ENCODE results near the gene WDR93. TPM values are rescaled to one million over a fixed set of nuclear protein-coding genes. Genes with fewer than 3 reads are reported as not detected.

Gene WDR93
- total RNA-seq, 1 experiment from 2014 or later = 0.33 TPM

- Mint-ChIP-seq H3K36me3 (ENCODE audit: insufficient read depth, unreplicated experiment) (no peaks in the 10 kb centered on the region), H3K4me3 (ENCODE audit: unreplicated experiment) (no peak overlapping the region), H3K27me3 (ENCODE audit: insufficient read depth, unreplicated experiment) (no peaks in the 10 kb centered on the region), H3K4me1 (ENCODE audit: insufficient read depth, unreplicated experiment) (peaks cover 12% of the 10 kb centered on the region), H3K27ac (ENCODE audit: low read depth, unreplicated experiment) (no peak overlapping the region), H3K9me3 (ENCODE audit: unreplicated experiment) (no peaks in the 10 kb centered on the region)
- ChIA-PET POLR2A (interaction anchor here (0.7 kb wide), 1 partner anchor 9 kb away, joined by 5 read pairs; no protein-coding TSS in a partner anchor), CTCF (interaction anchor here (0.5 to 1.3 kb wide), 3 partner anchors 11 to 96 kb away, joined by 3 to 4 read pairs (median 3); no protein-coding TSS in a partner anchor)
- no TSS peak for BruUV-seq (replicated peaks)
- no peak for TF ChIP-seq CTCF (IDR thresholded peaks at IDR 0.05; ENCODE audit: unreplicated experiment)
- no peak for DNase-seq (ENCODE audit: unreplicated experiment)
- intact Hi-C loops (cut with micrococcal nuclease) = no loop called here
These were observed 24.3 kb upstream of the WDR93 start for GRCh38 chr15:89666184-89666857.

DNA sequence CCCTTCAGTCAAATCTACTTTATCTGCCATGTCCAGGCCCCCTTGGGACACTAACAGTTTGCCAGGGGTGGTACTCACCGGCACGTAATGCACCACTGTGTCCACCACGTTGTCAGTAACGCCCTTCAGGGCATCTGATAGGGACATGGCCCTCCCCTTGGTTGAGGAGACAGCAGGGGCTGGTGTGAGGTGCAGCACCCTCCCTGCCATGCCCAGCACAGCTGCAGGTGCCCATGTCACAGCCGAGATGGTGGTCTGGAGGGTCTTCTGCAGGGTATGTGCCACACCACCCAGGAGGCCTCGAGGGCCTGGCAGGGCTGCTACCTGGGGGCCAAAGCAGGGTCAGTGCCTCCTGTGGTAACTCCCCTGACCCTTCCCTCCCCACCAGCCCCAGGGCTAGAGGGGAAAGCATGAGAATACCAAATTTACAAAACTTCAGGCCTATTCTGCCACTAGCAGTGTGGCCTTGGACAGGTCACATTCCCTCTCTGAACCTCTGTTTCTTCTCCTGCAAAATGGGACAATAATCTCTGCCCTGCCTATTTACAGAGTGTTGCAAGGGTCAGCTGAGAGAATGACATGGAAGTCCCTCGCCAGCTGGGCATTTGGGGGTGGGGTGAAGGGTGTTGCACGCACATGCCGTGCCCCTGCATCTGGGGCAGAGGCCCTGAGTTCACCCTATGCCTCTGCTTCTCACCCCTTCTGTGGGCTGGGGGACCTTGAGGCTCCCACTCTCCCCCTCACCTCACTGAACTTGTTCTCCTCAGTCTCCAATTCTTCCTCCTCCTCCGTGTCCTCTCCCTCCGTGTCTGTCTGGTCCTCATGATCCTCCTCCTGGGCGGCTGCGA, 23.5 kb upstream of the WDR93 start:
- TF ChIP-seq CTCF (IDR thresholded peaks at IDR 0.05; ENCODE audit: unreplicated experiment) = no peak
- CTCF ChIA-PET = interaction anchor here (0.5 to 1.7 kb wide), 3 partner anchors 10 to 54 kb away, joined by 3 to 8 read pairs (median 4); no protein-coding TSS in a partner anchor
- intact Hi-C loops (cut with micrococcal nuclease) = no loop called here
- peaks cover 12% of the 10 kb centered on the region for H3K4me1 Mint-ChIP-seq (ENCODE audit: insufficient read depth, unreplicated experiment)
- no peak for DNase-seq (ENCODE audit: unreplicated experiment)
- POLR2A ChIA-PET = interaction anchor here (0.7 kb wide), 1 partner anchor 10 kb away, joined by 5 read pairs; no protein-coding TSS in a partner anchor
- H3K27me3 Mint-ChIP-seq (ENCODE audit: insufficient read depth, unreplicated experiment) = no peaks in the 10 kb centered on the region
- no peak overlapping the region for H3K27ac Mint-ChIP-seq (ENCODE audit: low read depth, unreplicated experiment)
- H3K4me3 Mint-ChIP-seq (ENCODE audit: unreplicated experiment) = no peak overlapping the region
- no TSS peak for BruUV-seq (replicated peaks)
- H3K36me3 Mint-ChIP-seq (ENCODE audit: insufficient read depth, unreplicated experiment) = no peaks in the 10 kb centered on the region
- no peaks in the 10 kb centered on the region for H3K9me3 Mint-ChIP-seq (ENCODE audit: unreplicated experiment)

DNA sequence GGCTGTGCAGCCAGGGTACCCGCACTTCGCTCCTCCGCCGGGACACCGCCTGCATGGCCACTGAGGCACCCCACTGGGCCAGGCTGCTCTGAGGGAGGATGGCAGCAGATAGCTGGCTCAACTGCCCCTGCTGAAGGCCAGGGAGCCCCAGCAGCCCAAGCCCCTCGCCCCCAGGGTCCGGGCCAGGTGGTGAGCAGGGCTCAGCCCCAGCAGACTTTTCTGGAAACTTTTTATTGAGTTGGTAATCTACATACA, 23.0 kb upstream of the WDR93 start:
- ChIA-PET POLR2A (no interaction called here), CTCF (interaction anchor here (0.5 to 1.7 kb wide), 2 partner anchors 21 to 54 kb away, joined by 4 to 8 read pairs; no protein-coding TSS in a partner anchor)
- Mint-ChIP-seq H3K4me3 (ENCODE audit: unreplicated experiment) (no peak overlapping the region), H3K9me3 (ENCODE audit: unreplicated experiment) (no peaks in the 10 kb centered on the region), H3K4me1 (ENCODE audit: insufficient read depth, unreplicated experiment) (peaks cover 7% of the 10 kb centered on the region), H3K36me3 (ENCODE audit: insufficient read depth, unreplicated experiment) (no peaks in the 10 kb centered on the region), H3K27ac (ENCODE audit: low read depth, unreplicated experiment) (no peak overlapping the region), H3K27me3 (ENCODE audit: insufficient read depth, unreplicated experiment) (no peaks in the 10 kb centered on the region)
- no TSS peak for BruUV-seq (replicated peaks)
- intact Hi-C loops (cut with micrococcal nuclease) = no loop called here
- DNase-seq (ENCODE audit: unreplicated experiment) = no peak
- no peak for TF ChIP-seq CTCF (IDR thresholded peaks at IDR 0.05; ENCODE audit: unreplicated experiment)

- no peak for TF ChIP-seq CTCF (IDR thresholded peaks at IDR 0.05; ENCODE audit: unreplicated experiment)
- DNase-seq (ENCODE audit: unreplicated experiment) = no peak
- POLR2A ChIA-PET = no interaction called here
- intact Hi-C loops (cut with micrococcal nuclease) = no loop called here
- Mint-ChIP-seq H3K36me3 (ENCODE audit: insufficient read depth, unreplicated experiment) (no peaks in the 10 kb centered on the region), H3K27ac (ENCODE audit: low read depth, unreplicated experiment) (no peak overlapping the region), H3K4me1 (ENCODE audit: insufficient read depth, unreplicated experiment) (peaks cover 2% of the 10 kb centered on the region), H3K4me3 (ENCODE audit: unreplicated experiment) (no peak overlapping the region), H3K27me3 (ENCODE audit: insufficient read depth, unreplicated experiment) (no peaks in the 10 kb centered on the region), H3K9me3 (ENCODE audit: unreplicated experiment) (no peaks in the 10 kb centered on the region)
- BruUV-seq (replicated peaks) = no TSS peak
- CTCF ChIA-PET = interaction anchor here (0.5 to 1.7 kb wide), 2 partner anchors 21 to 55 kb away, joined by 4 to 8 read pairs; no protein-coding TSS in a partner anchor
These were observed 22.4 kb upstream of the WDR93 start for GRCh38 chr15:89668171-89668570.

Data from MCF 10A (cell line).